Trophoblast cell (in vitro differentiated cells and primary cell): ENCODE measurements around the gene ARF1.
A peak's percentile ranks its signal among the peaks of the same experiment; 100 is the strongest.

Source experiments
- DNase-seq, 2 donors: peaks; one replicate each; pipeline ENCODE4 v3.0.0-alpha.2; 2016
- H2AFZ ChIP-seq: 2 replicates; pipeline ENCODE4 v1.6.1; 2013; ENCODE audit warnings: low read length, moderate library complexity, mild to moderate bottlenecking; ENCODE audit not compliant: insufficient read depth, poor library complexity
- H2AK5ac ChIP-seq: 2 replicates; pipeline ENCODE4 v1.6.1; 2013; ENCODE audit warnings: mild to moderate bottlenecking, low read length
- H2BK120ac ChIP-seq: 2 replicates; pipeline ENCODE4 v1.6.1; 2013; ENCODE audit warnings: low read length, mild to moderate bottlenecking, moderate library complexity; ENCODE audit not compliant: insufficient read depth, poor library complexity
- H2BK12ac ChIP-seq: 2 replicates; pipeline ENCODE4 v1.6.1; 2013; ENCODE audit warnings: mild to moderate bottlenecking, low read length, moderate library complexity
- H2BK5ac ChIP-seq: 2 replicates; pipeline ENCODE4 v1.6.1; 2013; ENCODE audit warnings: low read length, low read depth, moderate library complexity, mild to moderate bottlenecking; ENCODE audit not compliant: poor library complexity
- H3K14ac ChIP-seq: 2 replicates; pipeline ENCODE4 v1.6.1; 2013; ENCODE audit warnings: mild to moderate bottlenecking, low read length
- H3K18ac ChIP-seq: 2 replicates; pipeline ENCODE4 v1.6.1; 2013; ENCODE audit warnings: mild to moderate bottlenecking, low read length
- H3K23ac ChIP-seq: 2 replicates; pipeline ENCODE4 v1.6.1; 2013; ENCODE audit warnings: low read length
- H3K27ac ChIP-seq: 2 replicates; pipeline ENCODE4 v1.5.1; 2013; ENCODE audit warnings: low read depth, mild to moderate bottlenecking, inconsistent platforms, low read length, moderate library complexity
- H3K27me3 ChIP-seq: 2 replicates; pipeline ENCODE4 v1.6.1; 2013; ENCODE audit warnings: inconsistent platforms, mild to moderate bottlenecking, low read length, moderate library complexity; ENCODE audit not compliant: insufficient read depth
- H3K36me3 ChIP-seq, 2 experiments: 1 replicate in 1 of 2; 2 replicates in 1 of 2; pipeline ENCODE4 v1.6.1; 2013; ENCODE audit warnings: low read length in 2 of 2, mild to moderate bottlenecking in 2 of 2, moderate library complexity in 1 of 2; ENCODE audit not compliant: insufficient read depth in 2 of 2, control insufficient read depth in 1 of 2
- H3K4ac ChIP-seq: 2 replicates; pipeline ENCODE4 v1.6.1; 2013; ENCODE audit warnings: low read depth, mild to moderate bottlenecking, low read length, moderate library complexity
- H3K4me1 ChIP-seq, 2 experiments: 1 replicate in 1 of 2; 2 replicates in 1 of 2; pipeline ENCODE4 v1.6.1; 2013; ENCODE audit warnings: low read length in 2 of 2, mild to moderate bottlenecking in 2 of 2, moderate library complexity in 1 of 2; ENCODE audit not compliant: insufficient read depth in 2 of 2, control insufficient read depth in 1 of 2
- H3K4me2 ChIP-seq: 2 replicates; pipeline ENCODE4 v1.6.1; 2013; ENCODE audit warnings: inconsistent platforms, mild to moderate bottlenecking, low read length, moderate library complexity
- H3K4me3 ChIP-seq: 2 replicates; pipeline ENCODE4 v1.5.1; 2013; ENCODE audit warnings: mild to moderate bottlenecking, low read depth, low read length, inconsistent platforms
- H3K79me1 ChIP-seq: one replicate; pipeline ENCODE4 v1.6.1; 2013; ENCODE audit warnings: low read length
- H3K79me2 ChIP-seq: 2 replicates; pipeline ENCODE4 v1.6.1; 2013; ENCODE audit warnings: low read length, mild to moderate bottlenecking; ENCODE audit not compliant: control insufficient read depth, insufficient read depth, poor library complexity
- H3K9ac ChIP-seq: 2 replicates; pipeline ENCODE4 v1.6.1; 2013; ENCODE audit warnings: mild to moderate bottlenecking, low read length
- H3K9me3 ChIP-seq: 2 replicates; pipeline ENCODE4 v1.6.1; 2013; ENCODE audit warnings: low read depth, mild to moderate bottlenecking, control low read depth, inconsistent platforms, low read length; ENCODE audit not compliant: insufficient read depth
- H4K12ac ChIP-seq: 2 replicates; pipeline ENCODE4 v1.6.1; 2013; ENCODE audit warnings: low read depth, mild to moderate bottlenecking, low read length, moderate library complexity
- H4K8ac ChIP-seq: 2 replicates; pipeline ENCODE4 v1.6.1; 2013; ENCODE audit warnings: low read depth, mild to moderate bottlenecking, low read length, moderate library complexity
- H4K91ac ChIP-seq: one replicate; pipeline ENCODE4 v1.6.1; 2013; ENCODE audit warnings: low read depth, mild to moderate bottlenecking, low read length, moderate library complexity
- WGBS: extraction: QIAGEN DNeasy Blood & Tissue Kit; methylation state at CpG from one replicate; pipeline ENCODE4 v1.1.7; 2013; ENCODE audit warnings: missing lambda C conversion rate; ENCODE audit not compliant: insufficient read length, insufficient coverage; ENCODE audit errors: extremely low coverage; 5-methylcytosine and 5-hydroxymethylcytosine counted together

Gene ARF1

GRCh38 chr1:228131766-228132165 lies 49.3 kb downstream of the ARF1 start:
- no CpG with 5 or more reads among the region's 2 CpGs for WGBS

GRCh38 chr1:228134591-228134990 lies 52.1 kb downstream of the ARF1 start:
- no peak overlapping the region for H4K8ac ChIP-seq
- WGBS, result no CpG with 5 or more reads among the region's 12 CpGs

More at GRCh38 chr1:228131766-228132165, 49.3 kb downstream of the ARF1 start:
- H2AFZ ChIP-seq, result no peak overlapping the region
- no peak overlapping the region for H3K14ac ChIP-seq
- no peak overlapping the region for H3K18ac ChIP-seq
- H3K4ac ChIP-seq, result no peak overlapping the region
- peak overlapping the region; percentile 10 for H2BK5ac ChIP-seq
- no peak overlapping the region for H2BK120ac ChIP-seq
- H2AK5ac ChIP-seq, result no peak overlapping the region
- no peaks in the 10 kb centered on the region for H3K27me3 ChIP-seq
- DNase-seq, result peak in 1 of 2 donors; percentile 30
- no peak overlapping the region for H2BK12ac ChIP-seq
- H3K4me2 ChIP-seq, result no peak overlapping the region
- no peak overlapping the region for H3K4me3 ChIP-seq
- no peak overlapping the region for H3K9ac ChIP-seq
- H3K9me3 ChIP-seq, result peaks cover 3% of the 10 kb centered on the region
- no peak overlapping the region for H3K23ac ChIP-seq
- no peak overlapping the region for H4K12ac ChIP-seq
- H3K27ac ChIP-seq, result no peak overlapping the region
- H3K36me3 ChIP-seq, result no peaks in the 10 kb centered on the region
- no peaks in the 10 kb centered on the region for H3K79me2 ChIP-seq
- peak overlapping the region; percentile 21 for H4K91ac ChIP-seq
- H3K4me1 ChIP-seq, result peaks cover 0 to 3% of the 10 kb centered on the region in 2 experiments
- H3K79me1 ChIP-seq, result no peaks in the 10 kb centered on the region
- no peak overlapping the region for H4K8ac ChIP-seq

DNA sequence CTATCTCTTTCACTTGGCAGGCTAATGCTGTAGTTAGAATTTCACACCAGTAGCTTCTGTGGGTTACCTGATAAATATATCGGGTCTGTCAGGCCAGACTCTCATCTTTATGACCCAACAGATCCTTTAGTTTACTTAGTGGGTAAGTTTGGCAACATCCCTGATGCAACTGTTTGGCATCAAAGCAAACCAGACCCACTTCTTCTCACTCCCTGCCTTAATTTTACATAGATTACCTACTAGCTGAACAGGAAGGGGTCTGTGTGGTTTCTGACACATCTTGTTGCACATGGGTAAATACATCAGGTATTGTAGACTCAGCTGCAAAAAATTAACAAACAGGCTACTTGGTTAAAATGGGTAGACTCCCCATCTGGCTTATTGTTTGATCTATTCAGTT lies 54.4 kb downstream of the ARF1 start:
- peaks cover 10% of the 10 kb centered on the region for H3K79me1 ChIP-seq
- H4K91ac ChIP-seq, result no peak overlapping the region
- DNase-seq, result no peak
- H3K4me3 ChIP-seq, result no peak overlapping the region
- no peak overlapping the region for H3K23ac ChIP-seq
- peaks cover 17% of the 10 kb centered on the region for H3K79me2 ChIP-seq
- peaks cover 3% of the 10 kb centered on the region for H3K9me3 ChIP-seq
- H3K4me2 ChIP-seq, result no peak overlapping the region
- H3K27me3 ChIP-seq, result no peaks in the 10 kb centered on the region
- H3K18ac ChIP-seq, result no peak overlapping the region
- no CpG with 5 or more reads among the region's 1 CpG for WGBS
- H2BK120ac ChIP-seq, result no peak overlapping the region
- H4K8ac ChIP-seq, result no peak overlapping the region
- H3K4me1 ChIP-seq, result peaks cover 9 to 13% of the 10 kb centered on the region in 2 experiments
- H3K36me3 ChIP-seq, result peaks cover 5% of the 10 kb centered on the region in 2 experiments
- H3K9ac ChIP-seq, result no peak overlapping the region
- H4K12ac ChIP-seq, result no peak overlapping the region
- H3K14ac ChIP-seq, result no peak overlapping the region
- H3K27ac ChIP-seq, result no peak overlapping the region
- H2AFZ ChIP-seq, result no peak overlapping the region
- no peak overlapping the region for H3K4ac ChIP-seq
- no peak overlapping the region for H2BK5ac ChIP-seq
- H2BK12ac ChIP-seq, result no peak overlapping the region
- H2AK5ac ChIP-seq, result no peak overlapping the region

More at GRCh38 chr1:228134591-228134990, 52.1 kb downstream of the ARF1 start:
- Histone ChIP-seq H3K14ac (no peak overlapping the region), H3K4ac (no peak overlapping the region), H2AK5ac (no peak overlapping the region), H3K9ac (no peak overlapping the region), H3K23ac (no peak overlapping the region), H4K91ac (no peak overlapping the region), H2BK12ac (no peak overlapping the region), H3K79me2 (no peaks in the 10 kb centered on the region), H3K4me2 (no peak overlapping the region), H2BK120ac (no peak overlapping the region), H3K4me3 (no peak overlapping the region), H3K36me3 (no peaks in the 10 kb centered on the region), H3K27ac (no peak overlapping the region), H3K27me3 (no peaks in the 10 kb centered on the region), H3K4me1 (peaks cover 0 to 3% of the 10 kb centered on the region in 2 experiments), H2AFZ (no peak overlapping the region), H4K12ac (no peak overlapping the region), H3K9me3 (peaks cover 3% of the 10 kb centered on the region), H3K79me1 (peaks cover 3% of the 10 kb centered on the region), H2BK5ac (no peak overlapping the region), H3K18ac (no peak overlapping the region)
- DNase-seq, result no peak

GRCh38 chr1:228139406-228139930 lies 57.0 kb downstream of the ARF1 start:
- Histone ChIP-seq H3K4ac (peak overlapping the region; percentile 72), H3K79me1 (peaks cover 10% of the 10 kb centered on the region), H4K12ac (peak overlapping the region; percentile 78), H2BK120ac (peak overlapping the region; percentile 61), H3K18ac (peak overlapping the region; percentile 72), H3K23ac (no peak overlapping the region), H3K14ac (peak overlapping the region; percentile 84), H3K9me3 (peaks cover 5% of the 10 kb centered on the region), H2BK12ac (no peak overlapping the region), H3K27me3 (no peaks in the 10 kb centered on the region), H3K79me2 (peaks cover 32% of the 10 kb centered on the region), H3K27ac (peak overlapping the region; percentile 59), H2AFZ (peak overlapping the region; percentile 74), H2AK5ac (no peak overlapping the region), H4K91ac (peak overlapping the region; percentile 79), H3K9ac (peak overlapping the region; percentile 18), H2BK5ac (no peak overlapping the region), H3K4me2 (peak overlapping the region; percentile 68), H3K4me1 (peaks cover 9 to 20% of the 10 kb centered on the region in 2 experiments), H4K8ac (peak overlapping the region; percentile 94), H3K36me3 (peaks cover 10 to 15% of the 10 kb centered on the region in 2 experiments), H3K4me3 (peak overlapping the region; percentile 67)
- no CpG with 5 or more reads among the region's 30 CpGs for WGBS
- no peak for DNase-seq
